NOMO-1 (cell line): Measurements from ENCODE around the gene STAT5A.
"Not testable (repeated sequence)": the region's sequence is repeated elsewhere in the genome, so short reads cannot be mapped to it uniquely, and the experiment has no call there.

Experiments used
- DNase-seq, 2 experiments: peaks; one replicate each; lab custom pipeline; 2025; ENCODE audit not compliant: unreplicated experiment in 2 of 2; lab: John Stamatoyannopoulos, UW

Gene STAT5A

DNA sequence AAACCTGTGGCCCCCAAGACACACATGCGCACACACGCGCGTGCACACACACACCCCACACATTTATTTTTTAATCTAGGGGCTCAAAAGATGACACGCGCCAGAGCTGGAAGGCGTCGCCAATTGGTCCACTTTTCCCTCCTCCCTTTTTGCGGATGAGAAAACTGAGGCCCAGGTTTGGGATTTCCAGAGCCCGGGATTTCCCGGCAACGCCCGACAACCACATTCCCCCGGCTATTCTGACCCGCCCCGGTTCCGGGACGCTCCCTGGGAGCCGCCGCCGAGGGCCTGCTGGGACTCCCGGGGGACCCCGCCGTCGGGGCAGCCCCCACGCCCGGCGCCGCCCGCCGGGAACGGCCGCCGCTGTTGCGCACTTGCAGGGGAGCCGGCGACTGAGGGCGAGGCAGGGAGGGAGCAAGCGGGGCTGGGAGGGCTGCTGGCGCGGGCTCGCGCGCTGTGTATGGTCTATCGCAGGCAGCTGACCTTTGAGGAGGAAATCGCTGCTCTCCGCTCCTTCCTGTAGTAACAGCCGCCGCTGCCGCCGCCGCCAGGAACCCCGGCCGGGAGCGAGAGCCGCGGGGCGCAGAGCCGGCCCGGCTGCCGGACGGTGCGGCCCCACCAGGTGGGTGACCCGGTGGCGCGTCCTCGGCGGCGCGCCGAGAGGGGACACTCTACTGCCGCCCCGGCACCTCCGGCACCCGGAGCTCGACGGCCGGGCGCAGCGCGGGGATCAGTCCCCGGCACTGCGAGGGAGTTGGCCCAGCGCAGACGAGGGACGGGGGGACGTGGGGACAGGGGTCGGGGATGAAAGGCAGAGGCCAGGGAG is at the start of gene STAT5A:
TSS of gene STAT5A (plus strand) at position 522 of the 826 bp plus-strand sequence. CDS start 914 bp downstream, outside the sequence.
- peak; percentile 76 to 77 for DNase-seq

DNA sequence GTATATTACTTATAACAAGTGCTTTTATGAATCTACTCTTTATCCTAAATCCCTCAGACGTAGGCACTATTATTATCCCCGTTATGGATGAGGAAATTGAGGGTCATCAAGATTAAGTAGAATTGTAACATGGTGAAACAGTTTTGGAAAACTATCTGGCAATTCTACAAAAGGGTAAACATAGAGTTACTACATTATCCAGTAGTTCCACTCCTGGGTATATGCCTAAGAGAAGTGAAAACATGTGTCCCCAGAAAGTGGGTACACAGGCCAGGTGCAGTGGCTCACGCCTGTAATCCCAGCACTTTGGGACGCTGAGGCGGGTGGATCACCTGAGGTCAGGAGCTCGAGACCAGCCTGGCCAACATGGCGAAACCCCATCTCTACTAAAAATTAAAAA is 48.7 kb upstream of the STAT5A start:
- not testable (repeated sequence) for DNase-seq

DNA sequence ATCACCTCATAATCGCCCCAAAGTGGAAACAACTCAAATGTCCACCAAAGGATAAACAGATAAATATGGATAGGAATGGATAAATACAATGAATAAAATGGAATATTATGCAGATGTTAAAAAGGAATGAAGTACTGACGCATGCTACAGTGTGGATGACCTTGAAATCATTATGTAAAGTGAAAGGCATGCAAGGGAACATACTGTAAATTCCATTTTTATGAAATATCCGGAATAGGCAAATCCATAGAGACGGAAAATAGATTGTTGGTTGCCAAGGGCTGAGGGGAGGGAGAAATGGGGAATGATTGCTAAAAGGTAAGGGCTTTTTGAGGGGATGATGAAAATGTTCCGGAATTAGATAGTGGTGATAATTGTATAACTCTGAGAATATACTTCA is 48.1 kb upstream of the STAT5A start:
- no peak for DNase-seq

DNA sequence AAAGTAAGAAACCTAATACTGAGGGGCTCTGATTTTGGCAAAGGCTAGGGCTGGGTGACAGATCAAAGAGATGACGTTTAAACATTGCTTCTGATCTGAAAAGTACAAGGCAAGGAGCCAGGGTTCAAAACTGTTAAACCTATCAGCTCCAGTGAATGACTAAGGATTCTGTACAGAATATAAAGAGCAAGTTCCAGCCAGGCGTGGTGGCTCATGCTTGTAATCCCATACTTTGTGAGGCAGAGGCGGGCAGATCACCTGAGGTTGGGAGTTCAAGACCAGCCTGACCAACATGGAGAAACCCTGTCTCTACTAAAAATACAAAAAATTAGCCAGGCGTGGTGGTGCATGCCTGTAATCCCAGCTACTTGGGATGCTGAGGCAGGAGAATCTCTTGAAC is 47.4 kb upstream of the STAT5A start:
- DNase-seq, result not testable (repeated sequence)

DNA sequence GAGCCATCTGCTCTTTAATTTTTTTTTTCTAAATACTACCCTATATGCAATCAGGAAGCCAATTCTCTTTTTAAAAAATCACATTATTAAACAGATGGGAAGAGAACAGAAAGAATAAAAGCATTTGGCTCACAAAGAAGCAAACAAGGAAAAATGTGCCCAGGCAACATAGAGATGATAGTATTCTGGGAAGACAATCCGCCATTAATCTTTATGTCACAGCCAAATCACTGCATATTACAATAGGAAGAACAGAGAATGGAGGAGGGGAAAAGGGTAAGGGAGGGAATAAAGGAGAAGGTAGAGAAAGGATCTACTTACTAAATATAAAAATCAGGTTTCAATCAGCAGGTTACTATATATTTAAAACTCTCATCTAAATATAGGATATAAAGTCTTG is 46.4 kb upstream of the STAT5A start:
- no peak for DNase-seq

DNA sequence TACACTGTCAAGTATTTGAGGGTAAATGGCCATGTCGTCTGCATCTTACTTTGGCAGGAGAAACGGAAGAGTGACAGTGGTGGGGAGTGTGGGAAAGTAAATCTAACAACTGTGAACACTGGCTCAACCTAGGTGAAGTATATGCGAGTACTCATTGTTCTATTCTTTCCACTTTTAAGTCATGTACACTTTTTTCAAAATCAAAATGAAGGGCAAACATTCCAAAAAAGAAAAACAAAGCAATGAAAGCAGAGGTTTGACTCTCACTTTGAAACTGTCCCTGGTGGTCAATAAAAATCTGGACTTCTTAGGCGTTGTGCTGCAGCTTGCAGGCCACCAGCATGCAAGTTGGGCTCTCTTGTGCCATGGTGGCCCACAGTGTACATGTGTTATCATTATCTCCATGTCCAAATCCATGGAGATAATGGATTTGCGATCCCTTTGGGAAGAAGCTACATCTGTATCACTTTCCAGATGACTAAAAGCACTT is 44.8 kb upstream of the STAT5A start:
- DNase-seq, result no peak

DNA sequence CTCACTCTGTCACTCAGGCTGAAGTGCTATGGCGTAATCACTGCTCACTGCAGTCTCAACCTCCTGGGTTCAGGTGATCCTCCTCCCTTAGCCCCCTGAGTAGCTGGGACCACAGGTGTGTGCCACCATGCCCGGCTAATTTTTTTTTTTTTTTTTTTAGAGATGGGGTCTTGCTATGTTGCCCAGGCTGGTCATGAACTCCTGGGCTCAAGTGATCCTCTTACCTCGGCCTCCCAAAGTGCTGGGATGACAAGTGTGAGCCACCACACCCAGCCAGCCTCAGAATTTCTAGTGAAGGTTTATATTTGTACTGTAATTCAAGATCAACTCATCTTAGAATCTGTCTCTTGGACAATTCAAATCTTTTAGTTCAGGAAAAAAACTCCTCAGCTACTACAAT is 44.2 kb upstream of the STAT5A start:
- DNase-seq, result not testable (repeated sequence)

DNA sequence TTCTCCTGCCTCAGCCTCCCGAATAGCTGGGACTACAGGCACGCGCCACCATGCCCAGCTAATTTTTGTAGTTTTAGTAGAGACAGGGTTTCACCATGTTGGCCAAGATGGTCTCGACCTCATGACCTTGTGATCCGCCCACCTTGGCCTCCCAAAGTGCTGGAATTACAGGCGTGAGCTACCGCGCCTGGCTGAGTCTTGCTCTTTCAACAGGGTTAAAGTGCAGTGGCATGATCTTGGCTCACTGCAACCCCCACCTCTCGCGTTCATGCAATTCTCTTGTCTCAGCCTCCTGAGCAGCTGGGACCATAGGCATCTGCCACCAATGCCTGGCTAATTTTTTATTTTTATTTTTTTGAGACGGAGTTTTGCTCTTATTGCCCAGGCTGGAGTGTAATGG is 43.1 kb upstream of the STAT5A start:
- not testable (repeated sequence) for DNase-seq

DNA sequence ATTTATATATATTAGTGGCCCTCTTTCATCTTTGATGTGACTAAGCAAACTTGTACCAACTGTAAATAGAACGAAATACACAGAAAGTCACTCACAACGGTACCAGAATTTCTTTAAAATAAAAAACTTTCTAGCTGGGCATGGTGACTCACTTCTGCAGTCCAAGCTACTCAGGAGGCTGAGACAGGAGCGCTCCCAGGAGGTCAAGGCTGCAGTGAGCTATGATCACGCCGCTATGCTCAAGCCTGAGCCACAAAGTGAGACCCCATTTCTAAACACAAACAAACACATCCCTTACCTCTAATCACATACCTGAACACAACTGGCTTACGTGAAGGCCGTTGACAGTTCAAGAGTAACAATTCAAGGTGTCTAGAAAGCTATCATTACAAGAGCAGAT is 41.8 kb upstream of the STAT5A start:
- DNase-seq, result no peak

DNA sequence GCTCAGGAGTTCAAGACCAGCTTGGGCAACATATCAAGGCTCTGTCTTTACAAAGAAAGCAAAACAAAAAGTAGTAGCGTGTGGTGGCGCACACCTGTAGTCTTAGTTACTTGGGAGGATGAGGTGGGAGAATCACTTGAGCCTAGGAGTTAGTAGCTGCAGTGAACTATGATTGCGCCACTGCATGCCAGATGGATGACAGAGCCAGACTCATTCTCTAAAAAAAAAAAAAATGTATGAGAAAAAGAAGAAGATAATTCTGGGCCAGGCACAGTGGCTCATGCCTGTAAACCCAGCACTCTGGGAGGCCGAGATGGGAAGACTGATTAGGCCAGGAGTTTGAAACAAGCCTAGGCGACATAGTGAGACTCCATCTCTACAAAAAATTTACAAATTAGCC is 40.6 kb upstream of the STAT5A start:
- DNase-seq, result peak in 1 of 2 experiments; percentile 19

DNA sequence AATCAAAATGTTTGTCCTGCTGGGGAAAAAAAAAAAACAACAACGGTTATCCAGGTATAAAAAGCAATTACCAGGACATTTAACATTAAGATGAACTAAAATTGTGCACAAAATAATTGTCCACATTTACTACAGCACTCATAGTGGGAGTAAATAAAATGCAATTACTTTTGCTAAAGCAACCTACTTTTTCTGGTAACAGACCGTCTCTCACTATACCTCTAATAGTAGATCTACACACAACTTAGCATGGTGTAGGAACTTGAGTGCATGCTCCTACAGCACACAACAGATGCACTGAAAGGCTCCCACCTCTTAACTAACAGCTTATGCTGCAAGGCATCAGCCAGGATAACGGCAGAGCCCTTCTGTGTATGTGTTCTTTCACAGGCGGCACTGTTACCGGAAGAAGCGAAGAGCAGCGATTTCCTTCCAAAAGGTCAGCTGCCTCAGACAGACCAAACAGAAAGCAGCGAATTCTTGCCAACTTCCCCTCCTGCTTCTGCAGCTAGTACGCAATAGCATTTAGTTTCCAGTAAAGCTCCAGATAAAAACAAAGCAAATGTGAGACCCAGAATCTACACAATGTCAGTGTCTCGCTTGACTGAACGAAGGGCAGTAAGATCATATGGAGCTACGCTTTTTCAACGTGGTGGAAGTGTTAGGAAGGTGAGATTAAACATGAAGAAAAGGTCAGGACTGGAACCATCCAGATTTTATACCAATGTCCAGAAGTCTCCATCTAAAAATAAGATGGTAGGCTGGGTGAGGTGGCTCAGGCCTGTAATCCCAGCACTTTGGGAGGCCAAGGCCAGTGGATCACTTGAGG is 39.7 kb upstream of the STAT5A start:
- peak; percentile 74 to 96 for DNase-seq

DNA sequence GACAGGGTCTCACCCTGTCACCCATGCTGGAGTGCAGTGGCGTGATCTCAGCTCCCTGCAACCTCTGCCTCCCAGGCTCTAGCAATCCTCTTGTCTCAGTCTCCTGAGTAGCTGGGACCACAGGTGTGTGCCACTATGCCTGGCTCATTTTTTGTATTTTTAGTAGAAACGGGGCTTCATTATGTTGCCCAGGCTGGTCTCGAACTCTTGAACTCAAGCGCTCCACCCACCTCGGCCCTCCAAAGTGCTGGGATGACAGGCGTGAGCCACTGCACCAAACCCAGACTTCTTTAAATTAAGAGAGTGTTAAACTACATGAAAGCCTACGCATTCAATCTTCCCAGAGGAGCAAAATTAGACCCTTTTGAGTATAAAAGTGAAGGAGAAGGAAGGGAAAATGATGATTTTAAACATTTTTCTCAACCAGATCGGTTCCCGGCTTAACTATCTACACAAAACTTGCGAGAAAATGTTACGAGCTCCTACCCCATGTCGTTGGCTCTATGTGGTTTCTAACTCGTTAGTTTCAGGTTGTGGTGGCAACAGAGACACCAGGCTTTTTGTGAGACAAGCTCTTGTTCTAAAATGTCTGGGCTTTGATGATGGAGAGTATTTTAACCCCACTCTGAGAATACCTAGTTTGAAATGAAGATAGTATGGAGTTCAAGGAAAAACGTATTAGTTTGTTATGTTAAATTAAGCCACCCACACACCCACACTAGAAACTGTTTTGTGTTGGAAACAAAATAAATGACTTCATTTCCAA is 38.4 kb upstream of the STAT5A start:
- DNase-seq, result no peak

DNA sequence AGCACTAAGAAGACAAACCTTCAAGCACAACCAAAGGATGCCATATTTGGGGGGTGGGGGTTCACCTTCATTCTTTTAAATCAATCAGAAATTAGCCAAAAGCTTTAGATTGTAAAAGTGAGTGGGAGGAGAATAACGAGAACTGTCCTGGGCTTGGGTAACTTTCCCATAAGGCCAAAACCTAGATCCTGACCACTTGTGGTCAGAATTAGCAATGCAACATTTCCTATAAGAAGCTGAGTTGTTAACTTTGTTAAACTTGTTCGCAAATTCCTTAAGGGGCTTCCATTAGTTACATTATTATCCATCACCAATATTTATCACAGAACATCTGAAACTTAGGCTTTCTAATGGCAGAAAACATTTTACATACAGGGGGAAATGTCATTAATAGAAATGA is 37.2 kb upstream of the STAT5A start:
- DNase-seq, result peak; percentile 22 to 24

DNA sequence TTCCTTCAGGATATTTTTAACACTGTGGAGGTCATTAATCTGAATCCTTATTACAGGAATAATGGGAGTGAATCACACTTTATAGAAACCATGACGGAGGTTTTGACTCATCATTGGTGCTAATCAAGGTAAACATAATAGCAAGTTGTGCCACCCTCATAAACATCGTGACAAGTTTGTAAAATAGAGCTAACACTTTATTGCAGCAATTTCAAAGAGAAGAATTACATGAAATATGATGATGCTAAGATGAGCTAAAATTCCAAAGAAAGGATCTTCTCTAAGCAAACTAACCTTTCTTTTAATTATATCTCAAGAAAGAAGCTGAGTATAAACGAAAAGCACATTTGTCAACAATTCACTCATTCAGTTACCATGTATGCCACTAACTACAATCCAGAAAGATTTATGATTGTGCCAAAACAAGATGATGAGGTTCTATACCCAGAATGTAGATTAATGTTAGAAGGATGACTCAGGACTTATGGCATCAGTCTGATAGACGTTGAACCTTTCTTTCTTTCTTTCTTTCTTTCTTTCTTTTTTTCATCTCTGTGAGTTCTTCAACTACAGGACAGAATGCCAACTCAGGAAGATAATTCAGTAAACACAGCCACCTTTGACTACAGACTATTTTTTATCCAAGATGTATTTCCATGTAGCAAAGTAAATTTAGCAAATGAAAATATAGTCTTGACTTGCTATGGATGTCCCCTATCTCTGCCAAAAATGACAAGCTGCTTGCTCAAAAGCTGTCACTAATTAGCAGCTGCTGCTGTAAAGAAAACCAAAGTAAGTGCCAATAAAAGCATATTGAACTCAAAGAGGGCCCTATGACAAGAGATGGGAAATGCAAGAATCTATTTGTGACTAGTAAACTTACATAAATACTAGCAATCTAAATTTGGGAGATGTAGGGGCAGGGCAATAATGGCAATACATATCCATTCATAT is 35.4 kb upstream of the STAT5A start:
- DNase-seq, result no peak

DNA sequence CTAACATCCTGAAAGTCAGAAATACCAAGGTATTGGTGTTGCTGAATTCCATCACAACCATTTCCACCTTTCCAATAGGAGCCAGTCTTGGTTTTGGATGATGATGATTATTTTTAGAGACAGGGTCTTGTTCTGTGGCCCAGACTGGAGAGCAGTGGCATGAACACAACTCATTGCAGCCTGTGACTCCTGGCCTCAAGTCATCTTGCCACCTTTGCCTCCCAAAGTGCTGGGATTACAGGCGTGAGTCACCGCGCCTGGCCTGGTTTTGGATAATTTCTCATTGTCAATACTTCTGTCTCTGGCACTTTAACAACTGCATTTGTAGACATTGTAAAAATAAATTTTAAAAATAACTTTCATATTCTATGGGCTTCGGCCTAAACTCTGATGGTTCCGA is 34.7 kb upstream of the STAT5A start:
- DNase-seq, result no peak

DNA sequence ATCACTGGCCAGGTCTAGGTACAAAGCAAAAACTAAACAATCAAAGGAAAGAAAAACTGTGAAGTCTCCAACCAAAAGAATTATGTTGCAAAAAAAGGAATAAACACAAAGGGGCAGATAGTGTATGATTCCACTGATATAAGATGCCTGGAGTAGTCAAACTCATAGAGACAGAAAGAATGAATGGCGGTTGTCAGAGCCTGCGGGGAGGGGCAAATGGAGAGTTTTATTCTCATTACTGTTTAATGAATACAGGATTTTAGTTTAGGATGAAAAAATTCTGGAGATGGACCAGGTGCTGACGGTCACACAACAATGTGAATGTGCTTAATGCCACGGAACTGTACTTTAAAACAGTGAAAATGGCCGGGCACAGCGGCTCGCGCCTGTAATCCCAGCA is 32.9 kb upstream of the STAT5A start:
- DNase-seq, result no peak

DNA sequence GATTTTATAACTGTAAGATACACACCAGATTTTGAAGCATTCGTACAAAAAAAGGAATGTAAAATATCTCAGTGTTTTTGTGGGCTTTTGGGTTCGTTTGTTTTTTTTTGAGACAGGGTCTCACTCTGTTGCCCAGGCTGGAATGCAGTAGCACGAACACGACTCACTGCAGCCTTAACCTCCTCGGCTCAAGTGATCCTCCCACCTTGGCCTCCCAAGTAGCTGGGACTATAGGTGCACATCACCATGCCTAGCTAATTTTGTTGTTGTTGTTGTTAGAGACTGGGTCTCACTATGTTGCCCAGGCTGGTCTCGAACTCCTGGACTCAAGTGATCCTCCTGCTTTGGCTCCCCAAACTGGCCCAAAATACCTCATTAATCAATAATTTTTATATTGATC is 28.0 kb upstream of the STAT5A start:
- no peak for DNase-seq

DNA sequence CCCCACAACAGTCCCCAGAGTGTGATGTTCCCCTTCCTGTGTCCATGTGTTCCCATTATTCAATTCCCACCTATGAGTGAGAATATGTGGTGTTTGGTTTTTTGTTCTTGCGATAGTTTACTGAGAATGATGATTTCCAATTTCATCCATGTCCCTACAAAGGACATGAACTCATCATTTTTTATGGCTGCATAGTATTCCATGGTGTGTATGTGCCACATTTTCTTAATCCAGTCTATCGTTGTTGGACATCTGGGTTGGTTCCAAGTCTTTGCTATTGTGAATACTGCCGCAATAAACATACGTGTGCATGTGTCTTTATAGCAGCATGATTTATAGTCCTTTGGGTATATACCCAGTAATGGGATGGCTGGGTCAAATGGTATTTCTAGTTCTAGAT is 23.9 kb upstream of the STAT5A start:
- DNase-seq, result not testable (repeated sequence)

DNA sequence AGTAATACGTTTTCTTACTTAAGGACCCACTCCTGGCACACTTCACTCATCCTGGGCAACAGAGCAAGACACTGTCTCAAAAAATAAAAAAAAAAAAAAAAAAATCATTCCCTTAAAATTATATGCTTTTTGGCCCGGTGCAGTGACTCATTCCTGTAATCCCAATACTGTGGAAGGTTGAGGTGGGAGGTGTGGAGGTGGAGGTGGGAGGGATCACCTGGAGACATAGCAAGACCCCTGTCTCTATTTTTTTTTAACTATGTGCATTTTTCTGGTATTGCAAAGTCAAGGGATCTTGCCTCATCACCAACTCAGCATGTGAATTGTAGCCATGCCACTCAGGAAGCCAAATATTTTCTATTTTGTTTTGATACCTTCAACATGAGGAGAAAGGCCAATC is 21.8 kb upstream of the STAT5A start:
- DNase-seq, result no peak
